ENCODE results near the gene CHST7. TPM values are rescaled to one million over a fixed set of nuclear protein-coding genes. Genes with fewer than 3 reads are reported as not detected.

Gene CHST7
- total RNA-seq, 2 experiments from 2014 or later, result 2.0 to 2.5 TPM

- Mint-ChIP-seq H3K9me3 (ENCODE audit: low read depth) (no peaks in the 10 kb centered on the region), H3K27ac (peak overlapping the region; percentile 60), H3K4me3 (peak overlapping the region; percentile 77), H3K4me1 (peaks cover 49% of the 10 kb centered on the region), H3K36me3 (ENCODE audit: low read depth) (peaks cover 9% of the 10 kb centered on the region), H3K27me3 (no peaks in the 10 kb centered on the region)
- ChIA-PET POLR2A (no interaction called here), CTCF (no interaction called here)
- ATAC-seq (peak; percentile 11), DNase-seq (peak; percentile 71)
- intact Hi-C loops (cut with DNase I, micrococcal nuclease), result loop anchor here (2.0 to 10.0 kb wide), 7 partner anchors 62 to 953 kb away; no protein-coding TSS in a partner anchor
These were observed 1.3 kb downstream of the CHST7 start for GRCh38 chrX:46574774-46575381.

- DNase-seq, result no peak
These were observed 2.0 kb downstream of the CHST7 start for GRCh38 chrX:46575586-46575985.

GRCh38 chrX:46575991-46576392, 2.4 kb downstream of the CHST7 start:
- POLR2A ChIA-PET, result interaction anchor here (0.6 kb wide), 1 partner anchor 29 kb away, joined by 4 read pairs; no protein-coding TSS in a partner anchor
- Mint-ChIP-seq H3K27ac (peak overlapping the region; percentile 48), H3K27me3 (no peaks in the 10 kb centered on the region), H3K4me1 (peaks cover 51% of the 10 kb centered on the region), H3K36me3 (ENCODE audit: low read depth) (peaks cover 9% of the 10 kb centered on the region), H3K9me3 (ENCODE audit: low read depth) (no peaks in the 10 kb centered on the region), H3K4me3 (peak overlapping the region; percentile 77)
- DNase-seq, result no peak
- intact Hi-C loops (cut with DNase I, micrococcal nuclease), result loop anchor here (1.0 to 10.0 kb wide), 3 partner anchors 11 to 811 kb away; no protein-coding TSS in a partner anchor
- ATAC-seq, result no peak
- CTCF ChIA-PET, result interaction anchor here (1.0 kb wide), 1 partner anchor 14 kb away, joined by 3 read pairs; no protein-coding TSS in a partner anchor

More at GRCh38 chrX:46575586-46575985, 2.0 kb downstream of the CHST7 start:
- Mint-ChIP-seq H3K27me3 (no peaks in the 10 kb centered on the region), H3K36me3 (ENCODE audit: low read depth) (peaks cover 9% of the 10 kb centered on the region), H3K4me1 (peaks cover 51% of the 10 kb centered on the region), H3K27ac (peak overlapping the region; percentile 60), H3K4me3 (peak overlapping the region; percentile 77), H3K9me3 (ENCODE audit: low read depth) (no peaks in the 10 kb centered on the region)
- ChIA-PET CTCF (no interaction called here), POLR2A (no interaction called here)
- intact Hi-C loops (cut with DNase I, micrococcal nuclease), result loop anchor here (2.0 to 10.0 kb wide), 2 partner anchors 217 to 811 kb away; no protein-coding TSS in a partner anchor
- no peak for ATAC-seq

GRCh38 chrX:46576458-46576857, 2.9 kb downstream of the CHST7 start:
- H3K36me3 Mint-ChIP-seq (ENCODE audit: low read depth), result peaks cover 9% of the 10 kb centered on the region
- intact Hi-C loops (cut with DNase I, micrococcal nuclease), result loop anchor here in 1 of 2 experiments (1.0 to 10.0 kb wide), 2 partner anchors 11 to 812 kb away; no protein-coding TSS in a partner anchor
- no peaks in the 10 kb centered on the region for H3K9me3 Mint-ChIP-seq (ENCODE audit: low read depth)
- peak overlapping the region; percentile 77 for H3K4me3 Mint-ChIP-seq
- no peaks in the 10 kb centered on the region for H3K27me3 Mint-ChIP-seq
- ATAC-seq (no peak), DNase-seq (no peak)
- ChIA-PET CTCF (interaction anchor here (1.0 kb wide), 1 partner anchor 14 kb away, joined by 3 read pairs; no protein-coding TSS in a partner anchor), POLR2A (interaction anchor here (0.6 kb wide), 1 partner anchor 29 kb away, joined by 4 read pairs; no protein-coding TSS in a partner anchor)
- H3K4me1 Mint-ChIP-seq, result peaks cover 48% of the 10 kb centered on the region
- peak overlapping the region; percentile 48 for H3K27ac Mint-ChIP-seq

- no peak for DNase-seq
- Mint-ChIP-seq H3K27ac (no peak overlapping the region), H3K4me3 (peak overlapping the region; percentile 77), H3K36me3 (ENCODE audit: low read depth) (peaks cover 9% of the 10 kb centered on the region), H3K4me1 (peaks cover 41% of the 10 kb centered on the region), H3K27me3 (no peaks in the 10 kb centered on the region), H3K9me3 (ENCODE audit: low read depth) (no peaks in the 10 kb centered on the region)
- ChIA-PET POLR2A (no interaction called here), CTCF (interaction anchor here (1.0 kb wide), 1 partner anchor 13 kb away, joined by 3 read pairs; no protein-coding TSS in a partner anchor)
- intact Hi-C loops (cut with DNase I, micrococcal nuclease), result loop anchor here in 1 of 2 experiments (10.0 kb wide), 1 partner anchor 813 kb away; no protein-coding TSS in a partner anchor
- no peak for ATAC-seq
These were observed 3.8 kb downstream of the CHST7 start for GRCh38 chrX:46577221-46578005.

- intact Hi-C loops (cut with DNase I, micrococcal nuclease), result loop anchor here in 1 of 2 experiments (10.0 kb wide), 1 partner anchor 814 kb away; no protein-coding TSS in a partner anchor
- Mint-ChIP-seq H3K4me1 (peaks cover 41% of the 10 kb centered on the region), H3K27ac (no peak overlapping the region), H3K9me3 (ENCODE audit: low read depth) (no peaks in the 10 kb centered on the region), H3K27me3 (no peaks in the 10 kb centered on the region), H3K36me3 (ENCODE audit: low read depth) (peaks cover 12% of the 10 kb centered on the region), H3K4me3 (no peak overlapping the region)
- POLR2A ChIA-PET, result interaction anchor here (0.6 kb wide), 2 partner anchors 11 to 14 kb away, joined by 3 to 4 read pairs; no protein-coding TSS in a partner anchor
- DNase-seq (no peak), ATAC-seq (no peak)
- CTCF ChIA-PET, result interaction anchor here (0.6 kb wide), 1 partner anchor 222 kb away, joined by 3 read pairs; no protein-coding TSS in a partner anchor
These were observed 5.7 kb downstream of the CHST7 start for GRCh38 chrX:46579250-46579649.

- Mint-ChIP-seq H3K27me3 (no peaks in the 10 kb centered on the region), H3K4me1 (peaks cover 43% of the 10 kb centered on the region), H3K9me3 (ENCODE audit: low read depth) (no peaks in the 10 kb centered on the region), H3K27ac (no peak overlapping the region), H3K4me3 (no peak overlapping the region), H3K36me3 (ENCODE audit: low read depth) (peaks cover 12% of the 10 kb centered on the region)
- intact Hi-C loops (cut with DNase I, micrococcal nuclease), result no loop called here
- ATAC-seq, result no peak
- POLR2A ChIA-PET, result no interaction called here
- CTCF ChIA-PET, result interaction anchor here (0.7 kb wide), 1 partner anchor 217 kb away, joined by 3 read pairs; no protein-coding TSS in a partner anchor
- no peak for DNase-seq
These were observed 7.0 kb downstream of the CHST7 start for GRCh38 chrX:46580613-46581012.

- Mint-ChIP-seq H3K4me1 (peaks cover 41% of the 10 kb centered on the region), H3K9me3 (ENCODE audit: low read depth) (no peaks in the 10 kb centered on the region), H3K36me3 (ENCODE audit: low read depth) (peaks cover 14% of the 10 kb centered on the region), H3K4me3 (no peak overlapping the region), H3K27me3 (no peaks in the 10 kb centered on the region), H3K27ac (no peak overlapping the region)
- no peak for ATAC-seq
- intact Hi-C loops (cut with DNase I, micrococcal nuclease), result no loop called here
- no peak for DNase-seq
- ChIA-PET CTCF (no interaction called here), POLR2A (no interaction called here)
These were observed 8.8 kb downstream of the CHST7 start for GRCh38 chrX:46582325-46582724.

GRCh38 chrX:46582966-46583365, 9.4 kb downstream of the CHST7 start:
- CTCF ChIA-PET, result no interaction called here
- H3K27ac Mint-ChIP-seq, result no peak overlapping the region
- H3K4me1 Mint-ChIP-seq, result peaks cover 41% of the 10 kb centered on the region

GRCh38 chrX:46584736-46585135, 11.2 kb downstream of the CHST7 start:
- intact Hi-C loops (cut with DNase I, micrococcal nuclease), result loop anchor here in 1 of 2 experiments (5.0 kb wide), 1 partner anchor 43 kb away; no protein-coding TSS in a partner anchor

More at GRCh38 chrX:46582966-46583365, 9.4 kb downstream of the CHST7 start:
- H3K27me3 Mint-ChIP-seq, result no peaks in the 10 kb centered on the region
- no peak overlapping the region for H3K4me3 Mint-ChIP-seq
- DNase-seq, result no peak
- H3K9me3 Mint-ChIP-seq (ENCODE audit: low read depth), result no peaks in the 10 kb centered on the region
- intact Hi-C loops (cut with DNase I, micrococcal nuclease), result no loop called here
- POLR2A ChIA-PET, result interaction anchor here (0.5 kb wide), 1 partner anchor 135 kb away, joined by 4 read pairs; no protein-coding TSS in a partner anchor
- ATAC-seq, result no peak
- peaks cover 11% of the 10 kb centered on the region for H3K36me3 Mint-ChIP-seq (ENCODE audit: low read depth)

GRCh38 chrX:46587158-46587557, 13.6 kb downstream of the CHST7 start:
- H3K4me1 Mint-ChIP-seq, result peaks cover 48% of the 10 kb centered on the region
- H3K27ac Mint-ChIP-seq, result peak overlapping the region; percentile 81

More at GRCh38 chrX:46584736-46585135, 11.2 kb downstream of the CHST7 start:
- ChIA-PET POLR2A (no interaction called here), CTCF (no interaction called here)
- Mint-ChIP-seq H3K9me3 (ENCODE audit: low read depth) (no peaks in the 10 kb centered on the region), H3K36me3 (ENCODE audit: low read depth) (peaks cover 5% of the 10 kb centered on the region), H3K4me1 (peaks cover 42% of the 10 kb centered on the region), H3K27ac (no peak overlapping the region), H3K4me3 (no peak overlapping the region), H3K27me3 (no peaks in the 10 kb centered on the region)
- ATAC-seq, result no peak
- no peak for DNase-seq

More at GRCh38 chrX:46587158-46587557, 13.6 kb downstream of the CHST7 start:
- Mint-ChIP-seq H3K9me3 (ENCODE audit: low read depth) (no peaks in the 10 kb centered on the region), H3K27me3 (no peaks in the 10 kb centered on the region), H3K36me3 (ENCODE audit: low read depth) (peaks cover 5% of the 10 kb centered on the region), H3K4me3 (peak overlapping the region; percentile 28)
- ATAC-seq (peak; percentile 77), DNase-seq (peak; percentile 46)
- intact Hi-C loops (cut with DNase I, micrococcal nuclease), result loop anchor here (1.0 to 5.0 kb wide), 5 partner anchors 11 to 42 kb away; partner anchors contain the start of genes CHST7 (in 1 of the 2) and ZNF674 (in 1 of the 2)
- POLR2A ChIA-PET, result interaction anchor here (1.1 kb wide), 1 partner anchor 182 kb away, joined by 5 read pairs; no protein-coding TSS in a partner anchor
- CTCF ChIA-PET, result interaction anchor here (0.7 to 1.6 kb wide), 2 partner anchors 15 to 21 kb away, joined by 4 to 6 read pairs; no protein-coding TSS in a partner anchor

All from activated CD4-positive, alpha-beta T cell treated with anti-CD3 and anti-CD28 coated beads for 36 hours (primary cell).